Activated naive CD8-positive, alpha-beta T cell (primary cell): Measurements from ENCODE around the gene C4orf46.
"Not testable (repeated sequence)": the region's sequence is repeated elsewhere in the genome, so short reads cannot be mapped to it uniquely, and the experiment has no call there.

Experiments used
- H3K27ac Mint-ChIP-seq: one replicate; pipeline ENCODE4 v1.8.0; 2021; ENCODE audit warnings: mixed read lengths
- H3K27me3 Mint-ChIP-seq: one replicate; pipeline ENCODE4 v1.8.0; 2021; ENCODE audit warnings: mixed read lengths
- H3K36me3 Mint-ChIP-seq: one replicate; pipeline ENCODE4 v1.8.0; 2021; ENCODE audit warnings: mixed read lengths
- H3K4me1 Mint-ChIP-seq: one replicate; pipeline ENCODE4 v1.8.0; 2021; ENCODE audit warnings: low read depth, mixed read lengths
- H3K4me3 Mint-ChIP-seq: one replicate; pipeline ENCODE4 v1.8.0; 2021; ENCODE audit warnings: mild to moderate bottlenecking, mixed read lengths
- H3K9me3 Mint-ChIP-seq: one replicate; pipeline ENCODE4 v1.8.0; 2021; ENCODE audit warnings: low read depth, mixed read lengths

The C4orf46 gene

GRCh38 chr4:158667651-158668198, 4.0 kb downstream of the C4orf46 start:
- H3K27ac Mint-ChIP-seq = no peak overlapping the region
- no peaks in the 10 kb centered on the region for H3K9me3 Mint-ChIP-seq
- H3K36me3 Mint-ChIP-seq = peaks cover 2% of the 10 kb centered on the region
- peaks cover 14% of the 10 kb centered on the region for H3K4me1 Mint-ChIP-seq
- no peak overlapping the region for H3K4me3 Mint-ChIP-seq
- H3K27me3 Mint-ChIP-seq = no peaks in the 10 kb centered on the region

GRCh38 chr4:158666892-158667291, 4.8 kb downstream of the C4orf46 start:
- H3K4me1 Mint-ChIP-seq = peaks cover 8% of the 10 kb centered on the region
- no peaks in the 10 kb centered on the region for H3K9me3 Mint-ChIP-seq
- no peaks in the 10 kb centered on the region for H3K27me3 Mint-ChIP-seq

GRCh38 chr4:158664806-158665205, 6.9 kb downstream of the C4orf46 start:
- Mint-ChIP-seq H3K9me3 (no peaks in the 10 kb centered on the region), H3K4me1 (no peaks in the 10 kb centered on the region), H3K27ac (no peak overlapping the region), H3K4me3 (no peak overlapping the region), H3K36me3 (peaks cover 2% of the 10 kb centered on the region), H3K27me3 (no peaks in the 10 kb centered on the region)

More at GRCh38 chr4:158666892-158667291, 4.8 kb downstream of the C4orf46 start:
- Mint-ChIP-seq H3K27ac (no peak overlapping the region), H3K4me3 (no peak overlapping the region), H3K36me3 (peaks cover 2% of the 10 kb centered on the region)

- H3K36me3 Mint-ChIP-seq, H3K4me1 Mint-ChIP-seq, H3K27me3 Mint-ChIP-seq, H3K9me3 Mint-ChIP-seq, H3K4me3 Mint-ChIP-seq, H3K27ac Mint-ChIP-seq: not testable (repeated sequence)
These were observed 7.7 kb downstream of the C4orf46 start for GRCh38 chr4:158663707-158664625.

GRCh38 chr4:158663255-158663654, 8.4 kb downstream of the C4orf46 start:
- H3K9me3 Mint-ChIP-seq, H3K4me1 Mint-ChIP-seq, H3K36me3 Mint-ChIP-seq, H3K4me3 Mint-ChIP-seq, H3K27me3 Mint-ChIP-seq, H3K27ac Mint-ChIP-seq: not testable (repeated sequence)

GRCh38 chr4:158657291-158657690, 14.4 kb downstream of the C4orf46 start:
- H3K9me3 Mint-ChIP-seq = no peaks in the 10 kb centered on the region

GRCh38 chr4:158656439-158656838, 15.2 kb downstream of the C4orf46 start:
- Mint-ChIP-seq H3K9me3 (no peaks in the 10 kb centered on the region), H3K27ac (no peak overlapping the region), H3K4me3 (no peak overlapping the region), H3K4me1 (peaks cover 10% of the 10 kb centered on the region), H3K36me3 (no peaks in the 10 kb centered on the region), H3K27me3 (peaks cover 6% of the 10 kb centered on the region)

More at GRCh38 chr4:158657291-158657690, 14.4 kb downstream of the C4orf46 start:
- Mint-ChIP-seq H3K27ac (no peak overlapping the region), H3K4me1 (peaks cover 8% of the 10 kb centered on the region), H3K27me3 (peaks cover 6% of the 10 kb centered on the region), H3K36me3 (no peaks in the 10 kb centered on the region), H3K4me3 (no peak overlapping the region)

GRCh38 chr4:158652920-158653319, 18.8 kb downstream of the C4orf46 start:
- no peaks in the 10 kb centered on the region for H3K9me3 Mint-ChIP-seq
- peak overlapping the region; percentile 30 for H3K4me3 Mint-ChIP-seq
- peaks cover 10% of the 10 kb centered on the region for H3K4me1 Mint-ChIP-seq
- no peaks in the 10 kb centered on the region for H3K27me3 Mint-ChIP-seq
- H3K27ac Mint-ChIP-seq = no peak overlapping the region
- H3K36me3 Mint-ChIP-seq = no peaks in the 10 kb centered on the region

- no peaks in the 10 kb centered on the region for H3K36me3 Mint-ChIP-seq
- H3K4me1 Mint-ChIP-seq = peaks cover 10% of the 10 kb centered on the region
- H3K9me3 Mint-ChIP-seq = no peaks in the 10 kb centered on the region
- no peak overlapping the region for H3K4me3 Mint-ChIP-seq
- no peak overlapping the region for H3K27ac Mint-ChIP-seq
- H3K27me3 Mint-ChIP-seq = peaks cover 7% of the 10 kb centered on the region
These were observed 22.5 kb downstream of the C4orf46 start for GRCh38 chr4:158649111-158649680.

- H3K4me3 Mint-ChIP-seq = no peak overlapping the region
- H3K36me3 Mint-ChIP-seq = no peaks in the 10 kb centered on the region
These were observed 26.9 kb downstream of the C4orf46 start for GRCh38 chr4:158644760-158645159.

GRCh38 chr4:158644356-158644755, 27.3 kb downstream of the C4orf46 start:
- Mint-ChIP-seq H3K4me3 (no peak overlapping the region), H3K36me3 (no peaks in the 10 kb centered on the region), H3K4me1 (no peaks in the 10 kb centered on the region), H3K9me3 (peaks cover 4% of the 10 kb centered on the region), H3K27me3 (peaks cover 18% of the 10 kb centered on the region), H3K27ac (no peak overlapping the region)

More at GRCh38 chr4:158644760-158645159, 26.9 kb downstream of the C4orf46 start:
- H3K27me3 Mint-ChIP-seq = peaks cover 18% of the 10 kb centered on the region
- no peak overlapping the region for H3K27ac Mint-ChIP-seq
- no peaks in the 10 kb centered on the region for H3K4me1 Mint-ChIP-seq
- H3K9me3 Mint-ChIP-seq = peaks cover 4% of the 10 kb centered on the region

GRCh38 chr4:158636619-158637018, 35.1 kb downstream of the C4orf46 start:
- peaks cover 4% of the 10 kb centered on the region for H3K9me3 Mint-ChIP-seq
- no peaks in the 10 kb centered on the region for H3K36me3 Mint-ChIP-seq
- peaks cover 13% of the 10 kb centered on the region for H3K27me3 Mint-ChIP-seq
- no peak overlapping the region for H3K27ac Mint-ChIP-seq
- no peaks in the 10 kb centered on the region for H3K4me1 Mint-ChIP-seq
- H3K4me3 Mint-ChIP-seq = no peak overlapping the region

- no peaks in the 10 kb centered on the region for H3K36me3 Mint-ChIP-seq
- no peaks in the 10 kb centered on the region for H3K4me1 Mint-ChIP-seq
- H3K27ac Mint-ChIP-seq = no peak overlapping the region
- H3K27me3 Mint-ChIP-seq = peaks cover 4% of the 10 kb centered on the region
- no peaks in the 10 kb centered on the region for H3K9me3 Mint-ChIP-seq
- no peak overlapping the region for H3K4me3 Mint-ChIP-seq
These were observed 40.8 kb downstream of the C4orf46 start for GRCh38 chr4:158630893-158631292.

GRCh38 chr4:158625544-158625943, 46.1 kb downstream of the C4orf46 start:
- Mint-ChIP-seq H3K27me3 (peaks cover 13% of the 10 kb centered on the region), H3K9me3 (no peaks in the 10 kb centered on the region), H3K36me3 (no peaks in the 10 kb centered on the region), H3K4me3 (no peak overlapping the region), H3K4me1 (no peaks in the 10 kb centered on the region), H3K27ac (no peak overlapping the region)

- Mint-ChIP-seq H3K27me3 (peaks cover 13% of the 10 kb centered on the region), H3K27ac (no peak overlapping the region), H3K36me3 (no peaks in the 10 kb centered on the region), H3K9me3 (no peaks in the 10 kb centered on the region), H3K4me3 (no peak overlapping the region), H3K4me1 (no peaks in the 10 kb centered on the region)
These were observed 46.7 kb downstream of the C4orf46 start for GRCh38 chr4:158624889-158625478.
